Ovary (tissue), 9 donors: Measurements from ENCODE around the gene MARK2. TPM values are rescaled to one million over a fixed set of nuclear protein-coding genes. Genes with fewer than 3 reads are reported as not detected.

Experiments
- DNase-seq, 5 donors: peaks; one replicate each; pipeline ENCODE4 v3.0.0-alpha.2; 2019 to 2020
- H3K27ac ChIP-seq, 2 donors: fragments of 200-600 bp; one replicate each; pipeline versions ENCODE4 v1.5.1 to v1.8.0; 2019 to 2022
- H3K27me3 ChIP-seq: fragments of 200-600 bp; one replicate; pipeline ENCODE4 v1.8.0; 2022
- H3K36me3 ChIP-seq: fragments of 200-600 bp; sonication (generic); one replicate; pipeline ENCODE4 v1.5.1; 2019
- H3K4me1 ChIP-seq: one replicate; pipeline ENCODE4 v1.8.1; 2013; ENCODE audit warnings: mild to moderate bottlenecking, moderate library complexity; ENCODE audit not compliant: insufficient read depth
- H3K4me3 ChIP-seq: fragments of 200-600 bp; sonication (generic); one replicate; pipeline ENCODE4 v1.5.1; 2017
- H3K9me3 ChIP-seq, 2 donors: fragments of 200-600 bp in 1 of 2; sonication (generic) in 1 of 2; one replicate each; pipeline versions ENCODE4 v1.5.1 to v1.8.1; 2013 to 2019; ENCODE audit warnings: mild to moderate bottlenecking in 1 of 2, moderate library complexity in 1 of 2
- EP300 ChIP-seq: sonication (generic); formaldehyde crosslinking; IDR thresholded peaks from one replicate; pipeline ENCODE4 v1.6.1; 2017; ENCODE audit warnings: antibody characterized with exemption
- POLR2A ChIP-seq: fragments of 450-650 bp; IDR thresholded peaks from one replicate; pipeline ENCODE4 v1.6.1; 2017; ENCODE audit warnings: antibody characterized with exemption, mild to moderate bottlenecking, moderate library complexity
- WGBS, 3 donors: extraction: QIAGEN DNeasy Blood & Tissue Kit in 1 of 3; methylation state at CpG; one replicate each; pipeline versions ENCODE4 v1.1.5 to v1.1.7; 2013 to 2017; 5-methylcytosine and 5-hydroxymethylcytosine counted together
- intact Hi-C, 4 donors: fragments of 100-400 bp; cut with DNase I; formaldehyde crosslinking; loops; one replicate each; pipeline versions ENCODE4 v1.11.0 to v1.15.1; 2022 to 2023
- polyA plus RNA-seq, 2 donors: library from polyadenylated mRNA; stranded (reverse); fragments of 200-250 nt in 1 of 2; fragments of 350-450 nt in 1 of 2; fragmentation: Illumina TruSeq in 1 of 2; extraction: RNeasy Lipid Tissue Mini Kit (QIAGEN cat#74804) in 1 of 2; gene quantifications; one replicate each; pipeline ENCODE4 v1.2.3, GENCODE V29; 2013 to 2014
- total RNA-seq, 7 donors: library from RNA; depleted of rRNA in 2 of 7; stranded (reverse); fragments of >200 nt in 2 of 7; fragmentation: NEBNext Ultra II Directional in 3 of 7; extraction: Animal tissue kit (Norgen Biotek cat#: 25700) in 3 of 7; gene quantifications; one replicate each; pipeline versions ENCODE4 v1.1.0 to v1.2.4, GENCODE V29; 2016 to 2023
- TF ChIP-seq, protein P1 (sequence below), 3 donors: fragments of 450-650 bp in 2 of 3; fragments of 200-600 bp in 1 of 3; IDR thresholded peaks; one replicate each; pipeline versions ENCODE4 v1.5.1 to v1.8.0; 2016 to 2022; ENCODE audit warnings: antibody characterized with exemption in 3 of 3, mild to moderate bottlenecking in 1 of 3
- donor health status: DM: no; HTN: no; CAD: no; lungs with moderate emphysema.
- donor health status: DM: no; HTN: no; CAD: no.
- donor health status: Bipolar disorder and iron deficiency.
- donor health status: DM: yes; HTN: yes; CAD: no.
- donor health status: DM: no; HTN: no; CAD: no.
- donor health status: DM: yes; HTN: yes; CAD: no.

MARK2 gene
- total and polyA plus RNA-seq, 9 donors: 12.3 to 27.8 (median 25.8) TPM

GRCh38 chr11:63901660-63902059 is 62.8 kb downstream of the MARK2 start:
- Histone ChIP-seq H3K36me3 (no peaks in the 10 kb centered on the region), H3K9me3 (no peaks in the 10 kb centered on the region), H3K27me3 (no peaks in the 10 kb centered on the region), H3K4me3 (no peak overlapping the region), H3K27ac (no peak overlapping the region), H3K4me1 (no peaks in the 10 kb centered on the region)
- no peak for DNase-seq
- 71 to 83% (median 76%) methylated on average over 3 of the region's 3 CpGs for WGBS, 3 donors
- TF ChIP-seq EP300: no peak
- TF ChIP-seq, protein P1, sequence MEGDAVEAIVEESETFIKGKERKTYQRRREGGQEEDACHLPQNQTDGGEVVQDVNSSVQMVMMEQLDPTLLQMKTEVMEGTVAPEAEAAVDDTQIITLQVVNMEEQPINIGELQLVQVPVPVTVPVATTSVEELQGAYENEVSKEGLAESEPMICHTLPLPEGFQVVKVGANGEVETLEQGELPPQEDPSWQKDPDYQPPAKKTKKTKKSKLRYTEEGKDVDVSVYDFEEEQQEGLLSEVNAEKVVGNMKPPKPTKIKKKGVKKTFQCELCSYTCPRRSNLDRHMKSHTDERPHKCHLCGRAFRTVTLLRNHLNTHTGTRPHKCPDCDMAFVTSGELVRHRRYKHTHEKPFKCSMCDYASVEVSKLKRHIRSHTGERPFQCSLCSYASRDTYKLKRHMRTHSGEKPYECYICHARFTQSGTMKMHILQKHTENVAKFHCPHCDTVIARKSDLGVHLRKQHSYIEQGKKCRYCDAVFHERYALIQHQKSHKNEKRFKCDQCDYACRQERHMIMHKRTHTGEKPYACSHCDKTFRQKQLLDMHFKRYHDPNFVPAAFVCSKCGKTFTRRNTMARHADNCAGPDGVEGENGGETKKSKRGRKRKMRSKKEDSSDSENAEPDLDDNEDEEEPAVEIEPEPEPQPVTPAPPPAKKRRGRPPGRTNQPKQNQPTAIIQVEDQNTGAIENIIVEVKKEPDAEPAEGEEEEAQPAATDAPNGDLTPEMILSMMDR (IDR thresholded peaks at IDR 0.05): no peak
- no peak for TF ChIP-seq POLR2A
- intact Hi-C loops: no loop called here

GRCh38 chr11:63903884-63904283 is 65.0 kb downstream of the MARK2 start:
- 93 to 95% (median 93%) methylated on average over 14 of the region's 14 CpGs for WGBS, 3 donors
- TF ChIP-seq, protein P1 (IDR thresholded peaks at IDR 0.05): no peak
- TF ChIP-seq POLR2A (no peak), EP300 (no peak)
- Histone ChIP-seq H3K36me3 (no peaks in the 10 kb centered on the region), H3K27ac (no peak overlapping the region), H3K27me3 (no peaks in the 10 kb centered on the region), H3K4me3 (no peak overlapping the region), H3K9me3 (no peaks in the 10 kb centered on the region), H3K4me1 (peaks cover 8% of the 10 kb centered on the region)
- no peak for DNase-seq
- intact Hi-C loops: no loop called here

- Histone ChIP-seq H3K36me3 (no peaks in the 10 kb centered on the region), H3K9me3 (no peaks in the 10 kb centered on the region), H3K27ac (no peak overlapping the region), H3K4me3 (no peak overlapping the region), H3K4me1 (peaks cover 9% of the 10 kb centered on the region), H3K27me3 (no peaks in the 10 kb centered on the region)
- intact Hi-C loops: loop anchor here in 1 of 4 donors (5.0 kb wide), 1 partner anchor 32 kb away; no protein-coding TSS in a partner anchor
- DNase-seq: no peak
- WGBS, 3 donors: 88 to 89% (median 89%) methylated on average over 13 of the region's 13 CpGs
- TF ChIP-seq POLR2A (no peak), EP300 (no peak)
- TF ChIP-seq, protein P1 (IDR thresholded peaks at IDR 0.05): no peak
These were observed 65.8 kb downstream of the MARK2 start for GRCh38 chr11:63904743-63905142.

GRCh38 chr11:63905179-63905578 is 66.3 kb downstream of the MARK2 start:
- Histone ChIP-seq H3K27me3 (no peaks in the 10 kb centered on the region), H3K9me3 (no peaks in the 10 kb centered on the region), H3K27ac (no peak overlapping the region), H3K36me3 (no peaks in the 10 kb centered on the region), H3K4me3 (no peak overlapping the region), H3K4me1 (peaks cover 9% of the 10 kb centered on the region)
- WGBS, 3 donors: 76 to 81% (median 77%) methylated on average over 6 of the region's 6 CpGs
- no peak for DNase-seq
- TF ChIP-seq POLR2A: no peak
- no peak for TF ChIP-seq EP300
- TF ChIP-seq, protein P1 (IDR thresholded peaks at IDR 0.05): no peak
- intact Hi-C loops: loop anchor here in 1 of 4 donors (5.0 kb wide), 1 partner anchor 33 kb away; no protein-coding TSS in a partner anchor
